Measurements from ENCODE around the gene IPO5.

The IPO5 gene

DNA sequence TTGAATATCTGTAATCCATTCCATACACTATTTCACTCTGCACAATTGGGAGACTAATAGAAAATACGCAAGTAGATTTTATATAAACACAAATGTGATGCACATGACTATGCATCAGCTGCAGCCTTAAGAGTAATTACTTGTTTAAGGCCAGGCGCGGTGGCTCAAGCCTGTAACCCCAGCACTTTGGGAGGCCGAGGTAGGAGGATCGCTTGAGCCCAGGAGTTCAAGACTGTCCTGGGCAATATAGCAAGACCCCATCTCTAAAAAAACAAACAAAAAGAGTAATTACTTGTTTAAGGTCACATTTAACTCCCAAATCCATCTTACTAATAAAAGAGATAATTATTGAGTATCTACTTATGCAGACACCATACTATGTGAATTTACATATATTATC is 18.0 kb downstream of the IPO5 start:
- no peak overlapping the region for H3K4me3 ChIP-seq (ENCODE audit: low read length in 2 of 2)

DNA sequence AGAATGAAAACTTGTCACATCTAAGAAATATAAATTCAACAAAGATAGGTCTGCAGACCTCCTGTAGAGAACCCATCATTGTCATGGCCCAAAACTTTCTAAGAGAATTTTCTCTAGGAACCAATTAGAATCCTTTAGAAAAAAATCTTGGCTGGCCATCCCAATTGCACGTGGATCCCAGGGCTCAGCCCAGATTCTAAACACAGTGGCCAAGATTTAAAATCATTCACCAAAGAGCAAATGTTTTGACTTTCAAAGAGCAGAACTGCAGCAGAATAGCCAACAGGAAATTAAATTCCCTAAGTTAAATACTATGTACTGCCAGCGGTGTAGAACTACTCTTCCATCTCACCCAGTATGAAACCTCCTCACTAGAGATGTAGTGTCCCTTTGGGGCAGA is 21.3 kb downstream of the IPO5 start:
- Histone ChIP-seq H3K4me3 (ENCODE audit: low read length in 2 of 2) (no peak overlapping the region), H3K4me2 (ENCODE audit: insufficient read depth, low read length, poor library complexity, severe bottlenecking) (no peak overlapping the region), H3K14ac (ENCODE audit: low read length) (no peak overlapping the region), H3K4me1 (ENCODE audit: control insufficient read depth in 2 of 2, insufficient read depth in 1 of 2, low read depth in 1 of 2, low read length in 2 of 2) (peaks cover 3 to 5% of the 10 kb centered on the region in 2 donors), H2BK120ac (ENCODE audit: low read depth, low read length) (no peak overlapping the region), H2BK15ac (ENCODE audit: low read length) (no peak overlapping the region), H2AK5ac (ENCODE audit: low read depth, low read length) (no peak overlapping the region), H2BK12ac (ENCODE audit: low read length) (no peak overlapping the region), H3K18ac (ENCODE audit: low read length) (no peak overlapping the region), H3K9ac (ENCODE audit: low read depth, low read length, poor library complexity) (no peak overlapping the region), H3K27ac (replicated peaks; ENCODE audit: low read length) (no peak overlapping the region), H2BK5ac (ENCODE audit: low read length) (no peak overlapping the region), H3K23ac (ENCODE audit: low read depth, low read length, poor library complexity) (no peak overlapping the region), H4K91ac (ENCODE audit: low read depth, low read length, poor library complexity) (no peak overlapping the region), H3K79me1 (ENCODE audit: low read depth, low read length) (peaks cover 5% of the 10 kb centered on the region), H3K36me3 (replicated peaks in 1 of 2; ENCODE audit: control insufficient read depth in 2 of 2, insufficient read depth in 2 of 2, low read length in 2 of 2) (peaks cover 0 to 5% of the 10 kb centered on the region in 2 donors), H2AFZ (ENCODE audit: low read length) (no peak overlapping the region), H3K27me3 (ENCODE audit: control insufficient read depth in 3 of 3, insufficient read depth in 3 of 3, low read depth in 1 of 3, low read length in 3 of 3) (no peaks in the 10 kb centered on the region), H4K8ac (ENCODE audit: low read depth, low read length) (no peak overlapping the region), H3K9me3 (replicated peaks in 1 of 2; ENCODE audit: control insufficient read depth in 2 of 2, insufficient read depth in 1 of 2, low read depth in 1 of 2, low read length in 2 of 2) (no peaks in the 10 kb centered on the region), H3K4ac (ENCODE audit: low read length) (no peak overlapping the region)
- WGBS, 2 donors (ENCODE audit: extremely low coverage in 2 of 2, insufficient read length in 2 of 2, insufficient replicate concordance in 1 of 2) = no CpG with 5 or more reads among the region's 2 CpGs
- no peak for DNase-seq (ENCODE audit: low spot score)

More for the DNA sequence above, 18.0 kb downstream of the IPO5 start:
- no peak overlapping the region for H4K8ac ChIP-seq (ENCODE audit: low read depth, low read length)
- H2AK5ac ChIP-seq (ENCODE audit: low read depth, low read length) = no peak overlapping the region
- H2BK5ac ChIP-seq (ENCODE audit: low read length) = no peak overlapping the region
- no peak overlapping the region for H2AFZ ChIP-seq (ENCODE audit: low read length)
- no peaks in the 10 kb centered on the region for H3K79me1 ChIP-seq (ENCODE audit: low read depth, low read length)
- H3K18ac ChIP-seq (ENCODE audit: low read length) = no peak overlapping the region
- H3K36me3 ChIP-seq (replicated peaks in 1 of 2; ENCODE audit: control insufficient read depth in 2 of 2, insufficient read depth in 2 of 2, low read length in 2 of 2) = no peaks in the 10 kb centered on the region
- H3K27ac ChIP-seq (replicated peaks; ENCODE audit: low read length) = no peak overlapping the region
- H3K27me3 ChIP-seq (ENCODE audit: control insufficient read depth in 3 of 3, insufficient read depth in 3 of 3, low read depth in 1 of 3, low read length in 3 of 3) = no peaks in the 10 kb centered on the region
- no peak for DNase-seq (ENCODE audit: low spot score)
- no peak overlapping the region for H3K23ac ChIP-seq (ENCODE audit: low read depth, low read length, poor library complexity)
- no peak overlapping the region for H3K14ac ChIP-seq (ENCODE audit: low read length)
- no peak overlapping the region for H2BK12ac ChIP-seq (ENCODE audit: low read length)
- peaks cover 2 to 3% of the 10 kb centered on the region in 2 donors for H3K4me1 ChIP-seq (ENCODE audit: control insufficient read depth in 2 of 2, insufficient read depth in 1 of 2, low read depth in 1 of 2, low read length in 2 of 2)
- no peak overlapping the region for H3K4me2 ChIP-seq (ENCODE audit: insufficient read depth, low read length, poor library complexity, severe bottlenecking)
- H2BK120ac ChIP-seq (ENCODE audit: low read depth, low read length) = no peak overlapping the region
- H3K9ac ChIP-seq (ENCODE audit: low read depth, low read length, poor library complexity) = no peak overlapping the region
- no peak overlapping the region for H2BK15ac ChIP-seq (ENCODE audit: low read length)
- WGBS, 2 donors (ENCODE audit: extremely low coverage in 2 of 2, insufficient read length in 2 of 2, insufficient replicate concordance in 1 of 2) = no CpG with 5 or more reads among the region's 5 CpGs
- no peak overlapping the region for H4K91ac ChIP-seq (ENCODE audit: low read depth, low read length, poor library complexity)
- H3K4ac ChIP-seq (ENCODE audit: low read length) = no peak overlapping the region
- H3K9me3 ChIP-seq (replicated peaks in 1 of 2; ENCODE audit: control insufficient read depth in 2 of 2, insufficient read depth in 1 of 2, low read depth in 1 of 2, low read length in 2 of 2) = no peaks in the 10 kb centered on the region

DNA sequence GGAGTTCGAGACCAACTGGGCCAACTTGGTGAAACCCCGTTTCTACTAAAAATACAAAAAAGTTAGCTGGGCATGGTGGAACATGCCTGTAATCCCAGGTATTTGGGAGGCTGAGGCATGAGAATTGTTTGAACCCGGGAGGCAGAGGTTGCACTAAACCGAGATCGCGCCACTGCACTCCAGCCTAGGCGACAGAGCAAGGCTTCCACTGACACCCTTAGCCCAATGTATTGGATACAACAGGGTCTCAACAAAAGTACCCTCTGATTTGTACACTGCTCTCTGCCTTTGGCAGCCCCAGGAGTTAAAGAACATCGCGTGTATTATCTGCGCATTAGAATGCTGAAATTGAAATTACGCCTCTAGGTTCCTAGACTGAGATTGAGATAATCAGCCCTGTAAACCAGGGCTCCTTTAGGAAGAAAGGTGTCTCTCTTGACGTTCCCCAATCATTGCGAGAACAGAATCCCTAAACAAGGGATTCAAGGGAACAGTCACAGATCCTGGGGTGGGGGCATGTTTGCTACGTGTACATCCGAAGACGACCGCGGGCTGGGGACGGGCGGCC is 21.9 kb downstream of the IPO5 start:
- Histone ChIP-seq H3K18ac (ENCODE audit: low read length) (peak overlapping the region; percentile 98), H3K9me3 (replicated peaks in 1 of 2; ENCODE audit: control insufficient read depth in 2 of 2, insufficient read depth in 1 of 2, low read depth in 1 of 2, low read length in 2 of 2) (no peaks in the 10 kb centered on the region), H2AK5ac (ENCODE audit: low read depth, low read length) (no peak overlapping the region), H3K79me1 (ENCODE audit: low read depth, low read length) (peaks cover 5% of the 10 kb centered on the region), H3K4me2 (ENCODE audit: insufficient read depth, low read length, poor library complexity, severe bottlenecking) (peak overlapping the region; percentile 98), H2AFZ (ENCODE audit: low read length) (peak overlapping the region; percentile 98), H3K36me3 (replicated peaks in 1 of 2; ENCODE audit: control insufficient read depth in 2 of 2, insufficient read depth in 2 of 2, low read length in 2 of 2) (peaks cover 0 to 10% of the 10 kb centered on the region in 2 donors), H4K91ac (ENCODE audit: low read depth, low read length, poor library complexity) (no peak overlapping the region), H2BK12ac (ENCODE audit: low read length) (peak overlapping the region; percentile 42), H3K23ac (ENCODE audit: low read depth, low read length, poor library complexity) (no peak overlapping the region), H2BK15ac (ENCODE audit: low read length) (no peak overlapping the region), H3K4ac (ENCODE audit: low read length) (peak overlapping the region; percentile 17), H3K27me3 (ENCODE audit: control insufficient read depth in 3 of 3, insufficient read depth in 3 of 3, low read depth in 1 of 3, low read length in 3 of 3) (no peaks in the 10 kb centered on the region), H3K4me1 (ENCODE audit: control insufficient read depth in 2 of 2, insufficient read depth in 1 of 2, low read depth in 1 of 2, low read length in 2 of 2) (peaks cover 3 to 5% of the 10 kb centered on the region in 2 donors), H4K8ac (ENCODE audit: low read depth, low read length) (no peak overlapping the region), H3K14ac (ENCODE audit: low read length) (no peak overlapping the region), H2BK120ac (ENCODE audit: low read depth, low read length) (no peak overlapping the region), H3K27ac (replicated peaks; ENCODE audit: low read length) (peak overlapping the region; percentile 95), H3K9ac (ENCODE audit: low read depth, low read length, poor library complexity) (peak overlapping the region; percentile 81), H2BK5ac (ENCODE audit: low read length) (peak overlapping the region; percentile 84), H3K4me3 (ENCODE audit: low read length in 2 of 2) (peak overlapping the region; percentile 96 to 98)
- WGBS, 2 donors (ENCODE audit: extremely low coverage in 2 of 2, insufficient read length in 2 of 2, insufficient replicate concordance in 1 of 2) = no CpG with 5 or more reads among the region's 20 CpGs
- no peak for DNase-seq (ENCODE audit: low spot score)

GRCh38 chr13:97975848-97976609 is 22.6 kb downstream of the IPO5 start:
- peaks cover 0 to 10% of the 10 kb centered on the region in 2 donors for H3K36me3 ChIP-seq (replicated peaks in 1 of 2; ENCODE audit: control insufficient read depth in 2 of 2, insufficient read depth in 2 of 2, low read length in 2 of 2)
- peak overlapping the region; percentile 98 for H3K18ac ChIP-seq (ENCODE audit: low read length)
- H3K23ac ChIP-seq (ENCODE audit: low read depth, low read length, poor library complexity) = peak overlapping the region; percentile 97
- no peak overlapping the region for H3K4ac ChIP-seq (ENCODE audit: low read length)
- no peak overlapping the region for H3K14ac ChIP-seq (ENCODE audit: low read length)
- WGBS, 2 donors (ENCODE audit: extremely low coverage in 2 of 2, insufficient read length in 2 of 2, insufficient replicate concordance in 1 of 2) = no CpG with 5 or more reads among the region's 84 CpGs
- H3K4me1 ChIP-seq (ENCODE audit: control insufficient read depth in 2 of 2, insufficient read depth in 1 of 2, low read depth in 1 of 2, low read length in 2 of 2) = peaks cover 3 to 7% of the 10 kb centered on the region in 2 donors
- no peak overlapping the region for H4K8ac ChIP-seq (ENCODE audit: low read depth, low read length)
- no peaks in the 10 kb centered on the region for H3K9me3 ChIP-seq (replicated peaks in 1 of 2; ENCODE audit: control insufficient read depth in 2 of 2, insufficient read depth in 1 of 2, low read depth in 1 of 2, low read length in 2 of 2)
- peak overlapping the region; percentile 96 to 98 for H3K4me3 ChIP-seq (ENCODE audit: low read length in 2 of 2)
- no peaks in the 10 kb centered on the region for H3K27me3 ChIP-seq (ENCODE audit: control insufficient read depth in 3 of 3, insufficient read depth in 3 of 3, low read depth in 1 of 3, low read length in 3 of 3)
- H2BK12ac ChIP-seq (ENCODE audit: low read length) = no peak overlapping the region
- peak overlapping the region; percentile 81 for H2BK120ac ChIP-seq (ENCODE audit: low read depth, low read length)
- no peak overlapping the region for H2BK15ac ChIP-seq (ENCODE audit: low read length)
- no peak overlapping the region for H4K91ac ChIP-seq (ENCODE audit: low read depth, low read length, poor library complexity)
- H3K27ac ChIP-seq (replicated peaks; ENCODE audit: low read length) = peak overlapping the region; percentile 95
- peak; percentile 95 for DNase-seq (ENCODE audit: low spot score)
- peak overlapping the region; percentile 84 for H2BK5ac ChIP-seq (ENCODE audit: low read length)
- no peak overlapping the region for H2AK5ac ChIP-seq (ENCODE audit: low read depth, low read length)
- H3K4me2 ChIP-seq (ENCODE audit: insufficient read depth, low read length, poor library complexity, severe bottlenecking) = peak overlapping the region; percentile 98
- H3K79me1 ChIP-seq (ENCODE audit: low read depth, low read length) = peaks cover 5% of the 10 kb centered on the region
- peak overlapping the region; percentile 81 for H3K9ac ChIP-seq (ENCODE audit: low read depth, low read length, poor library complexity)
- H2AFZ ChIP-seq (ENCODE audit: low read length) = peak overlapping the region; percentile 98

All from neuronal stem cell (in vitro differentiated cells).